Measurements from ENCODE around the gene PDLIM4. TPM values are rescaled to one million over a fixed set of nuclear protein-coding genes. Genes with fewer than 3 reads are reported as not detected.
A peak's percentile ranks its signal among the peaks of the same experiment; 100 is the strongest.

Gene PDLIM4
- polyA plus RNA-seq, 1 donor (not counting 4 experiments of a cell fraction or from before 2014, with no cell fraction given) = 38.3 TPM

DNA sequence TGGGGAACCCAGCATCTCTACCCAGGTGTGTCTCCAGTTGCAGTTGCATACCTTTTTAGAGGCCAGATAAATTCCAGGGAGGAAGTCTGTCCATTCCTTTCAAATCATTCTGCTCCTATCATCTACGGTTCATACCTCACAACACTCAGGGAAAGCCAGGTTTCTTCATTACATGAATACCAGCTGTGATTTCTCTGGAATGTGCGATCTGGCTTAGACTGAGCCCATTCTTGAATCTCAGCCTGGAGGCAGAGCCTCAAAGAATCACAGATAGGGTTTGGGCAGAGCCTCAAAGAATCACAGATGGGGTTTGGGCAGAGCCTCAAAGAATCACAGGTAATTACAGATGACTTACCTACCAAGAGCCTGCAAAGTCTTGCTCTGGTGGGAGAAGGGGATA is 37.0 kb upstream of the PDLIM4 start:
- H2AFZ ChIP-seq (ENCODE audit: control insufficient read depth, low read length) = no peak overlapping the region
- H3K4me1 ChIP-seq (ENCODE audit: control insufficient read depth, extremely low read depth, insufficient read depth, low read length) = peaks cover 42% of the 10 kb centered on the region
- H3K36me3 ChIP-seq (ENCODE audit: control insufficient read depth in 2 of 2, extremely low read depth in 1 of 2, insufficient read depth in 2 of 2, low read length in 2 of 2) = peaks cover 7 to 12% of the 10 kb centered on the region in 2 experiments
- no peaks in the 10 kb centered on the region for H4K20me1 ChIP-seq (ENCODE audit: control insufficient read depth, extremely low read depth, insufficient read depth, low read length)
- peaks cover 45% of the 10 kb centered on the region for H3K79me2 ChIP-seq (ENCODE audit: control insufficient read depth, insufficient read depth, low read length)
- H3K9me1 ChIP-seq (ENCODE audit: control insufficient read depth, extremely low read depth, insufficient read depth, low read length) = no peaks in the 10 kb centered on the region
- FAIRE-seq = peak; percentile 92
- H3K4me3 ChIP-seq (ENCODE audit: control insufficient read depth in 2 of 3, extremely low read depth in 1 of 3, insufficient read depth in 2 of 3, low read depth in 1 of 3, low read length in 3 of 3) = no peak overlapping the region
- H3K27me3 ChIP-seq (ENCODE audit: control insufficient read depth, extremely low read depth, insufficient read depth, low read length) = no peaks in the 10 kb centered on the region
- no peak for TF ChIP-seq CTCF (optimal IDR thresholded peaks at IDR 0.05 in 1 of 3, IDR thresholded peaks at IDR 0.05 in 1 of 3, conservative IDR thresholded peaks at IDR 0.05 in 1 of 3; ENCODE audit: extremely low read depth in 1 of 3, insufficient read depth in 2 of 3, low read length in 3 of 3)
- no peak for TF ChIP-seq EZH2 (IDR thresholded peaks at IDR 0.05; ENCODE audit: low read length)
- DNase-seq (ENCODE audit: low read depth, low spot score) = no peak
- no peak overlapping the region for H3K27ac ChIP-seq (ENCODE audit: control insufficient read depth, insufficient read depth, low read length)
- no peak overlapping the region for H3K9ac ChIP-seq (ENCODE audit: control insufficient read depth, extremely low read depth, insufficient read depth, low read length)
- no peaks in the 10 kb centered on the region for H3K9me3 ChIP-seq (ENCODE audit: control insufficient read depth, low read depth, low read length)
- H3K4me2 ChIP-seq (ENCODE audit: control insufficient read depth, extremely low read depth, insufficient read depth, low read depth, low read length) = peak overlapping the region; percentile 19
- dilution Hi-C loops (cut with MboI; ENCODE audit: extremely low pct_ligation_motif_present, low sequenced_read_pairs) = no loop called here

- TF ChIP-seq CTCF (optimal IDR thresholded peaks at IDR 0.05 in 1 of 3, IDR thresholded peaks at IDR 0.05 in 1 of 3, conservative IDR thresholded peaks at IDR 0.05 in 1 of 3; ENCODE audit: extremely low read depth in 1 of 3, insufficient read depth in 2 of 3, low read length in 3 of 3) (peak in 2 of 3 experiments; percentile 6 to 21), EZH2 (IDR thresholded peaks at IDR 0.05; ENCODE audit: low read length) (no peak)
- no peak for DNase-seq (ENCODE audit: low read depth, low spot score)
- FAIRE-seq = peak; percentile 39
- Histone ChIP-seq H4K20me1 (ENCODE audit: control insufficient read depth, extremely low read depth, insufficient read depth, low read length) (no peaks in the 10 kb centered on the region), H3K79me2 (ENCODE audit: control insufficient read depth, insufficient read depth, low read length) (peaks cover 50% of the 10 kb centered on the region), H3K9ac (ENCODE audit: control insufficient read depth, extremely low read depth, insufficient read depth, low read length) (no peak overlapping the region), H3K4me1 (ENCODE audit: control insufficient read depth, extremely low read depth, insufficient read depth, low read length) (peaks cover 52% of the 10 kb centered on the region), H3K4me3 (ENCODE audit: control insufficient read depth in 2 of 3, extremely low read depth in 1 of 3, insufficient read depth in 2 of 3, low read depth in 1 of 3, low read length in 3 of 3) (no peak overlapping the region), H3K36me3 (ENCODE audit: control insufficient read depth in 2 of 2, extremely low read depth in 1 of 2, insufficient read depth in 2 of 2, low read length in 2 of 2) (peaks cover 5 to 10% of the 10 kb centered on the region in 2 experiments), H3K9me3 (ENCODE audit: control insufficient read depth, low read depth, low read length) (no peaks in the 10 kb centered on the region), H3K27ac (ENCODE audit: control insufficient read depth, insufficient read depth, low read length) (no peak overlapping the region), H3K27me3 (ENCODE audit: control insufficient read depth, extremely low read depth, insufficient read depth, low read length) (no peaks in the 10 kb centered on the region), H2AFZ (ENCODE audit: control insufficient read depth, low read length) (no peak overlapping the region), H3K4me2 (ENCODE audit: control insufficient read depth, extremely low read depth, insufficient read depth, low read depth, low read length) (no peak overlapping the region), H3K9me1 (ENCODE audit: control insufficient read depth, extremely low read depth, insufficient read depth, low read length) (no peaks in the 10 kb centered on the region)
- dilution Hi-C loops (cut with MboI; ENCODE audit: extremely low pct_ligation_motif_present, low sequenced_read_pairs) = no loop called here
Observed at GRCh38 chr5:132221781-132222648, 35.5 kb upstream of the PDLIM4 start.

Data from keratinocyte (primary cell).